Measurements from ENCODE around the gene PRR5. TPM values are rescaled to one million over a fixed set of nuclear protein-coding genes. Genes with fewer than 3 reads are reported as not detected.

Gene PRR5
- total RNA-seq, 2 experiments from 2014 or later, result 29.0 to 31.6 TPM

DNA sequence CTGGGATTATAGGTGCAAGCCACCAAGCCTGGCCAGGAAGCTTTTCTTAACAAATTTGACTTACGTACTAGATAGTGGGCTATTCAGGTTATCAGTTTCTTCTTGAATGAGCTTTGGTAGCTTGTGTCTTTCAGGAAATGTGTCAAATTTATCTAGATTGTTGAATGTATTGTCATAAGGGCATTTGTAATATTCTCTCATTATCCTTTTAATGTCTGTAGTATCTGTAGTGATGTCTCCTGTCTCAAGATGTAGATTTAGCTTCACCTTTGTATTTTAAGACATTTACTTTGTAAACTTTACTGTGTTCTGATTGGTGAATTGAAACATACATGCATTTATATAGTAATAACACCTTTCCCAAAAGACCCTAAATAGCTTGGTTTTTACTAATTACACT is 71.1 kb downstream of the PRR5 start:
- Mint-ChIP-seq H3K4me3 (no peak overlapping the region), H3K27ac (no peak overlapping the region), H3K36me3 (ENCODE audit: low read depth) (no peaks in the 10 kb centered on the region), H3K27me3 (no peaks in the 10 kb centered on the region), H3K9me3 (peaks cover 6% of the 10 kb centered on the region), H3K4me1 (ENCODE audit: low read depth) (no peaks in the 10 kb centered on the region)
- H3K36me3 ChIP-seq (ENCODE audit: insufficient read depth, low read length), result no peaks in the 10 kb centered on the region
- TF ChIP-seq, protein P1, sequence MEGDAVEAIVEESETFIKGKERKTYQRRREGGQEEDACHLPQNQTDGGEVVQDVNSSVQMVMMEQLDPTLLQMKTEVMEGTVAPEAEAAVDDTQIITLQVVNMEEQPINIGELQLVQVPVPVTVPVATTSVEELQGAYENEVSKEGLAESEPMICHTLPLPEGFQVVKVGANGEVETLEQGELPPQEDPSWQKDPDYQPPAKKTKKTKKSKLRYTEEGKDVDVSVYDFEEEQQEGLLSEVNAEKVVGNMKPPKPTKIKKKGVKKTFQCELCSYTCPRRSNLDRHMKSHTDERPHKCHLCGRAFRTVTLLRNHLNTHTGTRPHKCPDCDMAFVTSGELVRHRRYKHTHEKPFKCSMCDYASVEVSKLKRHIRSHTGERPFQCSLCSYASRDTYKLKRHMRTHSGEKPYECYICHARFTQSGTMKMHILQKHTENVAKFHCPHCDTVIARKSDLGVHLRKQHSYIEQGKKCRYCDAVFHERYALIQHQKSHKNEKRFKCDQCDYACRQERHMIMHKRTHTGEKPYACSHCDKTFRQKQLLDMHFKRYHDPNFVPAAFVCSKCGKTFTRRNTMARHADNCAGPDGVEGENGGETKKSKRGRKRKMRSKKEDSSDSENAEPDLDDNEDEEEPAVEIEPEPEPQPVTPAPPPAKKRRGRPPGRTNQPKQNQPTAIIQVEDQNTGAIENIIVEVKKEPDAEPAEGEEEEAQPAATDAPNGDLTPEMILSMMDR (IDR thresholded peaks at IDR 0.05), result no peak
- H3K27me3 ChIP-seq (ENCODE audit: control insufficient read depth in 1 of 2, insufficient read depth in 2 of 2, low read length in 2 of 2), result no peaks in the 10 kb centered on the region
- peaks cover 14 to 19% of the 10 kb centered on the region in 2 experiments for H3K9me3 ChIP-seq (ENCODE audit: control insufficient read depth in 1 of 2, insufficient read depth in 1 of 2, low read length in 2 of 2)
- H3K27ac ChIP-seq (ENCODE audit: low read depth in 1 of 2, low read length in 2 of 2), result no peak overlapping the region
- no peak for ATAC-seq (ENCODE audit: poor library complexity)
- ChIA-PET POLR2A (no interaction called here), CTCF (no interaction called here)
- no peak overlapping the region for H3K4me3 ChIP-seq (ENCODE audit: low read length)
- H3K4me1 ChIP-seq (ENCODE audit: insufficient read depth, low read length), result no peaks in the 10 kb centered on the region
- DNase-seq, result no peak
- intact Hi-C loops (cut with DNase I, micrococcal nuclease), result no loop called here

DNA sequence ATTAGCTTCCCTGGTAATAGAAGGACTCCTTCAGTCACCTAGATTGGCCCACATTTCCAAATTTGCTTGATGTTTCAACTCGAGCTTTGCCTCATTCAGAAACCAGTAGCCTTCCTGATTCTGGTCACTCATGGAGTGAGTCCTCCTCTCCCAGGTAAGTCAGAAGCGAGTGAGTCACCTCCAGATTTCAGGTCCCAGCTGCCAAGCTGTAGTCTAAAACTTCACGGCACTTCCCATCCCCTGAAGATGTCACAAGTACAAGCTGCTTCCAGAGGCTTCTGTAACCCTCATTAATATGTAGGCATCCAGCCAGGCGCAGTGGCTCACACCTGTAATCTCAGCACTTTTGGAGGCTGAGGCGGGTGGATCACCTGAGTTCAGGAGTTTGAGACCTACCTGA is 73.9 kb downstream of the PRR5 start:
- Histone ChIP-seq H3K4me1 (ENCODE audit: insufficient read depth, low read length) (no peaks in the 10 kb centered on the region), H3K4me3 (ENCODE audit: low read length) (no peak overlapping the region), H3K36me3 (ENCODE audit: insufficient read depth, low read length) (no peaks in the 10 kb centered on the region), H3K27me3 (ENCODE audit: control insufficient read depth in 1 of 2, insufficient read depth in 2 of 2, low read length in 2 of 2) (no peaks in the 10 kb centered on the region), H3K9me3 (ENCODE audit: control insufficient read depth in 1 of 2, insufficient read depth in 1 of 2, low read length in 2 of 2) (peaks cover 14 to 19% of the 10 kb centered on the region in 2 experiments), H3K27ac (ENCODE audit: low read depth in 1 of 2, low read length in 2 of 2) (no peak overlapping the region)
- DNase-seq, result no peak
- ChIA-PET POLR2A (no interaction called here), CTCF (no interaction called here)
- H3K4me3 Mint-ChIP-seq, result no peak overlapping the region
- H3K27me3 Mint-ChIP-seq, result peaks cover 8% of the 10 kb centered on the region
- no peaks in the 10 kb centered on the region for H3K36me3 Mint-ChIP-seq (ENCODE audit: low read depth)
- TF ChIP-seq, protein P1 (IDR thresholded peaks at IDR 0.05), result no peak
- peaks cover 6% of the 10 kb centered on the region for H3K9me3 Mint-ChIP-seq
- no peak overlapping the region for H3K27ac Mint-ChIP-seq
- H3K4me1 Mint-ChIP-seq (ENCODE audit: low read depth), result no peaks in the 10 kb centered on the region
- intact Hi-C loops (cut with DNase I, micrococcal nuclease), result no loop called here
- ATAC-seq (ENCODE audit: poor library complexity), result no peak

DNA sequence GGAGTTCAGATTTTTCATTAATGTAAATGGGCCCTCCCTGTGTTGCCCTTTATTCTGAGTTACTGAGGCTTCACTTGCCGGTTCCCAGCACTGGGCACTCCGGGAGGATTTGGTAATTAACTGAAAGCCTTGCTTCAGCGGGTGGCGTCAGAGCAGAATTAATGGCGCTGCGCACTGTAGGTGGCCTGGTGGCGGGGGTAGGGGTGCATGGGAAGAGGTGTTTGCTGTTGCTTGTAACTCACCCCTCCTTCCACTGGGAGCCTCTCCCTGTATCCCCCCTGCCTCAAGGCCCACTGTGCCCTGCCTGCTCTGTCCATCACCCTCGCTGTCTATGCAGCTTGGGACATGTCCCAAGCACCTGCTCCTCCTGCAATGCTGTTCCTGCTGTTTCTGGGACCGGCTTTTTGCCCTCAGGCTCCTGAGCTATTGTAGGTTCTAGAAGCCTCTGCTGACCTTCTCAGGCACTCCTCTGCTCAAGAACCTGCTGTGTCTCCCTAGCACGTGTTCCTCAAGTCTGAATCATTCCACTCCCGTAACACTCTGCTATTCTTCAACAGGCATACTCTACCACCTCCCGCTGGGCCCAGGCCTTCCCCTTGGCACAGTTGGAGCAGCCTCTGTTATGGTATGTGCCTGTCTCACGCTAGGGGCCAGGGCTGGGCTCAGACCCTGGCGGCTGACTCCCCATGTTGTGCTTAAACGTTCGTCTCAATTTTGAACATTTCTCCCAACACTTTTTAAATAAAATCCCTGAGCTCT is 74.8 kb downstream of the PRR5 start:
- peaks cover 8% of the 10 kb centered on the region for H3K27me3 Mint-ChIP-seq
- no peaks in the 10 kb centered on the region for H3K36me3 ChIP-seq (ENCODE audit: insufficient read depth, low read length)
- ChIA-PET POLR2A (no interaction called here), CTCF (no interaction called here)
- no peak overlapping the region for H3K4me3 Mint-ChIP-seq
- H3K27ac Mint-ChIP-seq, result no peak overlapping the region
- H3K27ac ChIP-seq (ENCODE audit: low read depth in 1 of 2, low read length in 2 of 2), result no peak overlapping the region
- H3K4me1 Mint-ChIP-seq (ENCODE audit: low read depth), result no peaks in the 10 kb centered on the region
- H3K4me3 ChIP-seq (ENCODE audit: low read length), result no peak overlapping the region
- TF ChIP-seq, protein P1 (IDR thresholded peaks at IDR 0.05), result no peak
- no peaks in the 10 kb centered on the region for H3K4me1 ChIP-seq (ENCODE audit: insufficient read depth, low read length)
- H3K9me3 Mint-ChIP-seq, result peaks cover 6% of the 10 kb centered on the region
- intact Hi-C loops (cut with DNase I, micrococcal nuclease), result no loop called here
- ATAC-seq (ENCODE audit: poor library complexity) (no peak), DNase-seq (no peak)
- H3K27me3 ChIP-seq (ENCODE audit: control insufficient read depth in 1 of 2, insufficient read depth in 2 of 2, low read length in 2 of 2), result no peaks in the 10 kb centered on the region
- H3K9me3 ChIP-seq (ENCODE audit: control insufficient read depth in 1 of 2, insufficient read depth in 1 of 2, low read length in 2 of 2), result peaks cover 14 to 19% of the 10 kb centered on the region in 2 experiments
- H3K36me3 Mint-ChIP-seq (ENCODE audit: low read depth), result no peaks in the 10 kb centered on the region

Measured in CD4-positive, alpha-beta T cell (primary cell).